HG02571 (cell line): ENCODE measurements around the gene DNAJB1.
A peak's percentile ranks its signal among the peaks of the same experiment; 100 is the strongest.
"Not testable (repeated sequence)": the region's sequence is repeated elsewhere in the genome, so short reads cannot be mapped to it uniquely, and the experiment has no call there.

Experiments
- ATAC-seq: cut with Tn5 transposase; IDR thresholded peaks from one replicate; pipeline ENCODE4 v1.9.1; 2021; ENCODE audit warnings: mild to moderate bottlenecking, moderate library complexity; ENCODE audit not compliant: unreplicated experiment

The DNAJB1 gene

DNA sequence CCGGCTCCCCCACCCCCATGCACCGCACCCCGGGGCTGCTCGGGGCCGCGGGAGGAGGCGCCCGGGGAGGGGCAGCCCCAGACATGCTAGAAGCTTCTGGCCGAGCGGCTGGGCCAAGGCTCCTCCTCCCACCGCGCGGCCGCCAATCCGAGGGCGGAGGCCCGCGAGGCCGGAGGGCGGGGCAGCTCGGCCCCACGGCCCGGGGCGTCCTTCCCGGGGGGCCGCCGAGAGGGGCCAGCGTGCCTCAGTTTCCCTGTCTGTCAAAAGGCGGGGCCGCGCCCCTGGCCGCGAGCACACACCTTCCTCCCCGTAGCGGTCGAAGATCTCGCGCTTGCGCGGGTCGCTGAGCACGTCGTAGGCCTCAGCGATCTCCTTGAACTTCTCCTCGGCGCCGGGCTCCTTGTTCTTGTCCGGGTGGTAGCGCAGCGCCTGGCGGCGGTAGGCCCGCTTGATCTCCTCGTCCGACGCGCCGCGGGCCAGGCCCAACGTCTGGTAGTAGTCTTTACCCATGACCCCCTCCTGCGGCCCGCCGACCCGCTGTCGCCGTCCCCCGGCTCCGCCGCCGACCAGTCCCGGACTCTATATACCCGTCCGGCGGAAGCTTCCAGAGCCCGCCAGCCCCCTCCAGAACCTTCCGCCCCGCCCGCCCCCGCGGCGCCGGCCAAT lies at the start of gene DNAJB1:
Gene DNAJB1, minus strand, starts transcription at position 558 of the 666 bp plus-strand sequence. Its CDS starts 48 bp downstream, at position 510.
- peak; percentile 58 for ATAC-seq

DNA sequence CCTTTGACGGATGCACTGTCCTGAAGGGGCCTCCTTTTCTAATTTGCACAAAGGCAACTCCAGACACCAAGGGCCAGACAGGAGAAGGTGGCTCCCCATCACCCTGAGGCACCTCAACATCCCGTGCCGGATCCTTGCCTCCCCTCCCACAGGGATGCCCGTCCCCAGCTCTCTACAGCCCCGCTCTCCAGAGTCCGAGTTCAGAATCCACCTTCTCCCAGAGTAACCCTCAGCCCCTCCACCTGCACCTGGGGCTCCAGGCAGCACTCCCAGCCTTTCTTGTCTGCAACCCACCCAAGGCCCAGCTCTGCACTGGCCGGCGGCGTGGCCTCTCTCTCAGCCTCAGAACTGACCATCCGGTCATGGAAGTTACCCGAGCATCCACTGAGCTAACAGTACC lies 48.9 kb upstream of the DNAJB1 start:
- no peak for ATAC-seq

DNA sequence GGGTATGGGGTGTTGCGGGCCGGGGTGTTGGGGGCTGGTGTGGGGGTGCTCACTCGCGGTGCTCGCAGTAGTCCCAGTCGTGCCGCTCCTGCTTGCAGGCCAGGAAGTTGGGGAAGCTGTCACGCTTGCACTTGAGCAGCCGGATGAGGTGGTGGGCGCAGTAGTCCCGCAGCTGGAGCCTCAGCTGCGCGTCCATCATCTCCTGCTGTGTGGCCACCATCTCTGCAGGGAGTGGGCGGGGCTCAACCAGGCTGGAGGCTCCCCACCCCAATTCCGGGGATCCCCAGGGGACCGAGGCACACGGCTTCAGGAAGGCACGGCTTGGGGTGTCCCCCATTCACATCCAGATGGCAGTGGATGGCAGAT lies 48.5 kb upstream of the DNAJB1 start:
- no peak for ATAC-seq

DNA sequence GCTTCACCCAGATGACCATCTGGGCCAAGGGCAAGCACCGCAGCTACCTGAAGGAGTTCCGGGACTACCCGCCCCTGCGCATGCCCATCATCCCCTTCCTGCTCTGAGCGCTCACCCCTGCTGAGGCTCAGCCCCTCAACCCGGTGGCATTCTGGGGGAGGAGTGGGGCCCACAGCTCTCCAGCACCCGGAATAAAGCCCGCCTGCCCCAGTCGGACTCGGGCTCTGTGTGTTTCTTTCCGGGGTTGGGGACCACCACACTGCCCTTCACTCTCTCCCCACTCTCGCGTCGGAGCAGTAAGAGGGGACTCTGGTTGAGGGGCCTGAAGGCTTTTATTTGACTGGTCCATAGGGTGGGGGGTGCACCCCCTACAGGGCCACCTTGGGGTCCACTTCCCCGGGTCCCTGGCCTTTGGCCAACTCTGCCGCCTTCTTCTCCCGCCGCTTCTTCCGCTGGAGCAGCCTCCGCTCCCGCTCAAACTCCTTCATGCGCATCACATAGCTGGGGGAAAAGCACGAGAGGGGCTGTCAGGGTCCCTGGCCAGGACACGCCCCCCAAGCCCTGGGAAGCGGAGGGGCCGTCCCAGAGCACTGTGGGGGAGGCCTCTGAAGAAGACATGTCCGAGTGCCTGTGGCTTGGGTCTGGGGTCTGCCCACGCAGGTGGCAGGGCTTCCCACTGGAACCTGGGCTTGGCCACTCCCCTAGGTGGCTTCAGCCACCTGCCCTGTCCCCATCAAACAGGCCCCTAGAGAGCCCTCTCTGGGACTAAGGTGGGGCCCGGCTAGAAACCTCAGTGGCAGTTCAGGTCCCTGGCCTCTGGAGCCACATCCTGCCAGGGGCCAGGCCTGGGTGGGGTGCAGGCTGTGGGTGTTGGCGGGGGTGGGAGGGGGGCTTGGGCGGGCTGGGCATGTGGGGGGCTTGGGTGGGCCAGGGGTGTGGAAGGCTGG lies 47.8 kb upstream of the DNAJB1 start:
- ATAC-seq, result no peak

DNA sequence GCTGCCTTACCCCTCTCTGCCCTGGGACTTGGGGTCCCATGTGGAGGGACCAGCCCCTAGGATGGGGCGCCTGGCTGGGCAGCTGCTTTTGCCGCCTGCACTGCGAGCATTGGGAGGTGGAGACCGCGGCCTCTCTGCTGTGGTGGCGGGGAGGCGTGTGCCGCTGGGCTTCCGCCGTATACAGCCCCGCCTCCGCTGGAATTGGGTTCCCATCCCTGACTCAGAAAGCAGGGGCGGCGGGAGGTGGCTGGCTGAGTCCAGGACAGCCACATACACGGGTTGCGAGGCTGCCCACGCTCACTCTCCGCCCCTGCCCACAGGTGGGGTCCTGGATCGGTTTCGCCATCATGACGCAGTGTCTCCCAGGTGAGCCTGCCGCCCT lies 47.1 kb upstream of the DNAJB1 start:
- no peak for ATAC-seq

DNA sequence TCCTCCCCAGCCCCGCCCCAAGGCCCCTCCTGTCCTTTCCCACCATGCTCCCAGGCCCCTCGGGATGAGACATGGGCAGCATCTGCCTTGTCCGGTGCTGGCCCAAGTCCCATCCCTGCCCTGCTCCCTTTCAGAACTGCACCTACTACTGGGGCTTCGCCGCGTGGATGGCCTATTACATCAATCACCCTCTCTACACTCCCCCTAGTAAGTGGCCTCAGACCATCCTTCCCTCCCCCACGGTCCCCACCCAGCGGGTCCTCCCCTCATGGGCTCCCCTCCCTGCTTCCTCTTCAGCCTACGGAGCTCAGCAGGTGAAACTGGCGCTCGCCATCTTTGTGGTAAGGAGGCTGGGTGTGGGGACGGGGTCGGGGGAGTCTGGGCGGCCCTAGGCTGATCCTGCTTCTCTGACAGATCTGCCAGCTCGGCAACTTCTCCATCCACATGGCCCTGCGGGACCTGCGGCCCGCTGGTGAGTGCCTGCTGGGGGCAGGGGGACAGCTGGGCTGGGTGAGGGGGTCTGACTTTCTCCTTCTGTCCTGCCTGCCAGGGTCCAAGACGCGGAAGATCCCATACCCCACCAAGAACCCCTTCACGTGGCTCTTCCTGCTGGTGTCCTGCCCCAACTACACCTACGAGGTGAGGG lies 46.6 kb upstream of the DNAJB1 start:
- not testable (repeated sequence) for ATAC-seq

DNA sequence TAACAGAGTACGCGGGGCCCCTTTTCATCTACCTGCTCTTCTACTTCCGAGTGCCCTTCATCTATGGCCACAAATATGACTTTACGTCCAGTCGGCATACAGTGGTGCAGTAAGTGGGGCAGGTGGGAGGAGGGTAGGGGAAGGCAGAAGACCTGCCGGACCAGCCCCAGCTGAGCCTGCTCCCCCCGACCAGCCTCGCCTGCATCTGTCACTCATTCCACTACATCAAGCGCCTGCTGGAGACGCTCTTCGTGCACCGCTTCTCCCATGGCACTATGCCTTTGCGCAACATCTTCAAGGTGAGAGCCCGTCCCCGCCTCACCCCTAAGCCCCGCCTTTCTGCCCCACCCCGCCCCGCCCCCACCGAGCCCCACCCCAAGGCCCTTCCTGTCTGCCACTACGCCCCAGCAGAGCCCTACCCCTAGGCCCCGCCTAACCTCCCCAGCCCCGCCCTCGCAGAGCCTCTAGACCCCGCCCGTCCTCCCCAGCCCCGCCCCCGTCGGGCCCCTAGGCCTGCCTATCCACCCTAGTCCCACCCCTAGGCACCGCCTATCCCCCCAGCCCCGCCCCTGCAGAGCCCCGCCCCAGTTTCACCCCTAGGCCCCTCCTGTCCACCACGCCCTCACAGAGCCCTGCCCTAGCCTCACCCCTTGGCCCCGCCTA lies 45.9 kb upstream of the DNAJB1 start:
- no peak for ATAC-seq

DNA sequence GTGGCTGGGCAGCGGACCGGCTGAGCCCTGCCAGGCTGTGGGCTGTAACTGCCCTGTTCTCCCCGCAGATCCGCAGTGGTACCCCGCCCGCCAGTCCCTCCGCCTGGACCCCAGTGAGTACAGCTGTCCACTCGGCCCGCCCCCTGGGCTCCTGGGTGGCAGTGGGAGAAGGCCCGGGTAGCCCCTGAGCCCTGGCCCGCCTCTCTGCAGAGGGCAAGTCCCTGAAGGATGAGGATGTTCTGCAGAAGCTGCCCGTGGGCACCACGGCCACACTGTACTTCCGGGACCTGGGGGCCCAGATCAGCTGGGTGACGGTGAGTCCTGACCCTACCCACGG lies 45.4 kb upstream of the DNAJB1 start:
- ATAC-seq, result no peak

DNA sequence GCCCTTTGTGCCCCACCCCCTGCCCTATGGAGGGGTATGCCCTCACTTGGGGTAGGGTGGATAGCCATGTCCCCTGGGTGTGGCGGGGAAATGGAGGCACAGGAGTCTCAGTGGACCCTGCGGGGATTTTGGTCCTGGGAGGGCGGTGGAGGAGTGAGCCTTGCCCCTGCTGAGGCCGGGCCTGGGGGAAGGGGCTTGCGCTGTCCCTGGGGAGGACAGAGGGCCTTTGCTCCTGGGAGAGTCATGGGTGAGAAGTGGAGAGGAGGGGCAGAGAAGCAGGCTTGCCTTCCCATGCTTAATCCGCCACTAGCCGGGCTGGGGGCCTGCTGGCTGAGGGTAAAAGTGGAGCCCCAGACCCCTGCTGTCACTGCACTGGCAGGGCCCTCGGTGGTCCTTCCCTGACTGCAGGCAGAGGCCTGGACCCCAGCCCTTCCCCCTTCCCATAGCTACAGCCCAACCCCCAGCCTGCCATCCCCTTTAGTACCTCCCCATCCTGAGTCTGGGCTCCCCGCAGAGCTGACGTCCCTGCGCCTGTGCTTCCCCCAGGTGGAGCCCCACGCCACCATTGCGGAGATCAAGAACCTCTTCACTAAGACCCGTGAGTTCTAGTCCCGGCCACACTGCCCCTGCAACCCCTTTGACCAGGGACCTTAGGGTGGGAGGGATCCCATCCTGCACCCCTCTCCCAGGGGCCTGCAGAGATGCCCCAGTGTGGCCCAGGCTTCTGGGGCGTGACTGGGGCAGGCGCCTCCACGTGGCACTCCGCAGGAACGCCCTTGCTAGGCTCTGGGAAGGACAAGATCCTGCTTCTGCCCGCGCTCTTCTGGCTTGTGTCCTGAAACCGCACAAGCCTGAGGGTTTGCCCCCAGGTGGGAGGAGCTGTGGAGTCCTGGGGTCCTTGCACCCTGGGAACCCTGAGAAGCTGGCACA lies 44.7 kb upstream of the DNAJB1 start:
- ATAC-seq, result no peak

DNA sequence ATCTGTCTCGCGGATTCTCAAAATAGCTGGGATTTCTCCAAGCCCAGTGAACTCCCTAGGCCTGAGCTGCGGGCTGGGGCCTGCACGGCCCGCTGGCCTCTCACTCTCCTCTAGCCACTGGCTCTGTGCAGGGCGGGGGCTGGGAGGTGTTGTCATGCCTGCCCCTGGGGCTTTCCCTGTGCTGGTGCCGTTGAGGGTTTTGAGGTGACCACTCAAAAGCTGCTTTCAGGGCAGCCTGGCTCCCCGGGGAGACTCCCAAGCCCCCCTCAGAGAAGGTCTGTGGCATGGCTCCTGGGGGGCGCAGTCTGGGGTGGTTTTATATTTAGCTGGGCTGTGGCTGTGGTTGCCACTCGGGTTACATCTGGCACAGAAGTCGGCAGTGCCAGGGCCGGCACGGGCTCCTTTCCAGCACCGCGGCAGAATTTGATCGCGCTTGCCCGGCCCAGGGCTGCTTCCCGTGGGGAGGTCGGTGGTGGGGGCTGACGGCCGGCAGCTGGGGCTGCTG lies 43.7 kb upstream of the DNAJB1 start:
- ATAC-seq, result no peak

DNA sequence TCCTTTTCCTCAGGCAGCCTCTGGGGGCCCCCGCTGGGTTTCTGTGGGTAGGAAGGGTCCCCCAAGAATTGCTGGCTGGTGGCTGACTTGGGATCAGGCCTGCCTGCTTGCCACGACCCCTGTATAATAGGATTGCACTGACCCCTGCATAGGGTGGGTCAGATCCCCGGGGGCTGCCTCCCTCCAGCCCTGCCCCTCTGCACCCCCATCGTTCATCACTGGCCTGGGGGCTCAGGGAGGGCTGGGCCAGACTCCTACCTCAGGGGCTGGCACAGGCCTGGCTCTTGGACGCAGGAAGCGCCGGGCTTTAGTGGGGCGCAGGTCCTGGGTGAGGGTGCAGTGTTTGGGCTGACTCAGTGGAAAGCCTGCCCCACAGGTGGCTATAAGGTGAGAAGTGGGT lies 43.1 kb upstream of the DNAJB1 start:
- no peak for ATAC-seq

DNA sequence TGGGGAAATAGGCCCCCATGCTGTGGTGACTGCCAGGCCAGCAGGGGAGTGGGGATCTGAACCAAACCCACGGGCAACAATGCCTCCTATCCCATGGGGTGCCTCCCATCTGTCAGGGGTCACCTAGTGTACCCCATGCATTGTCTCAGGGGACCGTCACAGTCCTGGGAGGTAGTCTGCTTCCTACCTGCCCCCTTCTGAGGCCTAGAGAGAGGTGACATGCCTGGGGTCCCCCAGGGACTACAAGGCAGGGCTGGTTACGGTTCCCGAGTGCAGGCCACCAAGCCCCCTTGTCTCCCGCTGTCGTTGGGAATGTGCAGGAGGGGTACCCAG lies 42.5 kb upstream of the DNAJB1 start:
- no peak for ATAC-seq

DNA sequence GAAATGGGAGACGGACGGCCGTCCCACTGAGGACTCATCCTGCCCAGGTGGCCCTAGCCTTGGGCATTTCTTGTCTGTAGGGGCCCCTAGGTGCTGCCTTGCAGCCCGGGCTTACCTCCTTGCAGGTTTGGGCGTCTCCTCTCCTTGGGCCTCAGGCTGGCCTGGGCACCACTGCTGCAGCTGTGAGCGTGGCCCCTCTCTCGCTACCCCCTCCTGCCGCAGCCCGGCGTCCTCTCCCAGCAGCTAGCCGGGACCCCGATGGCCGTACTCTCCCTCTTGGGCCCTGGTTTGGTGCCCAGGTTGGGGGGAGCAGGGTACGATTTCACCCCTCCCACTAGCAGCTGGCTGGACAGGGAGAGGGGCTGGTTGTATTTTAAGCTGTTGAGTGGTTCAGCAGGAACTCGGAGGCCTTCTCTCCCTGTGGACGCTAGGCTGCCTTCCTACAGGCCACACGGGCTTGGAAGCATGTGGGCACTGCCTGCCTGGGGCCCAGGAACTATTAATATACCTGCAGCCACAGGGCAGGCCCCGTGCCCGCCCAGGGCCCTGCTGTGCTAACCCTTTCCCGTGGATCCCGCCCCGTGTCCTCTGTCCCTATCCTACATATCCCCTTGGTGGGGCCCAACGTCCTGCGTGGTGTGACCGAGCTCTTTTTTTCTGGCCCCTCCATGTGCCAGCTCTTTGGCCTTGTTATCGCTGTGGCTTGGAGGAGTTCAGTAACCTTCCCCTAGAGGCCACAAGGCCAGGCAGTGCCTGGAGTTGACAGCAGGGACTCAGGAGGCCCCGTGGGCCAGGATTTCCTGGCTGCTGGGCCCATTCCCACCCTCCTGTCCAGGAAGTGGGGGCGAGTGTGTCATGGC lies 41.9 kb upstream of the DNAJB1 start:
- ATAC-seq, result no peak

DNA sequence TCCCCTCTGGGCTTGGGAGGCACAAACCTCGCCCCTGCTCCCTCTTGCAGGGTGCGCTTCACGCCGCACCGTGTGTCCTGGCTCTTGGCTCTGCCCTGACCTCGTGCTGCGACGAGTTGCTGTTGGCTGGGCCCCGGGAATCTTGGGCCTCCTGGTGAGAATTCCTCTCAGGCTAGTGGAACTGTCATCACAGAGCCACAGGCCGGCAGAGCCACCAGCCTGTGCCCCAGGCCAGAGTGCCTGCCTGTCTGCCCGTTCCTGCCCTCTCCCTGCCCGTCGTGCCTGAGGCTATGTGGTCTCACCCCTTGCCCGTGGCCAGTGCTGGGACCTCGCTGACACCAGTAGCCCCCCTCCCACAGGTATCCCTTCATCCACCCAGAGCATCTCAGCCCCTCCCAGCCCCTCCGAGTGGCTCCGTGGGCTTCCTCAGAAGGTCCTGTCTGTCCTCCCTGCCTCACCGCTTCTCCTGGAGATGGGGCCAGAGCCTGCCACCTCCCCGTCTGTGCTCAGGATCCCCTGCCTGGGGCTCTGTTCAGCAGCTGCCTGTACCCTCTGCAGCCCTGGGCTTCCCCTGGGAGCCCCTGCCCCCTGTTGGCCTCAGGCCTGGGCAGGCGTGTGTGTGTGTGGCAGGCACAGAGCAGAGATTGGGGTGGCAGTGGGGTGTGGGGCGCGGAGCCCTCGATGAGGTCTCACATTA lies 40.3 kb upstream of the DNAJB1 start:
- ATAC-seq, result no peak

DNA sequence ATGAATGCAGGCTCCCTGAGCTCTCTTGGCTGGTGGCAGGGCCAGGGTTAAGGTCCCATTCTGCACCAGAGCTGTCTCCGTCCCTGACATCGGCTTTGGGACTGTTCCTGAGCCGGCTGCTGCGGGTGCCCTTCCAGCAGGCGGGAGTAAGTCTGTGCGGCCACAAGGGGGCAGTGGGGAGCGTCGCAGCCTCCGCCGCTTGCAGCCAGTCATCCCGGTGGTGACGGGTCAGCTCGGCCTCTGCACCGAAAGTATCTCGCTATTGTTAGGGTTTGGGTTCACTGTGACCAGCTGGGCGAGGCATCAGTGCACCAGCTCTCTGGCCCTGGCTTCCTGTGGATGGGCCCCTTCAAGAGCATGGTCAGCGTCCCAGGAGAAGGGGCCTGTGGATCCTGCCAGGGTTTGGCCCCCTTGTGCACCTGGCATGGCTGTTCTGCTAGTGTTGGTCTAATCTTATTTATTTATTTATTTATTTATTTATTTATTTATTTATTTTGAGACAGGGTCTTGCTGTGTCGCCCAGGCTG lies 38.5 kb upstream of the DNAJB1 start:
- no peak for ATAC-seq

DNA sequence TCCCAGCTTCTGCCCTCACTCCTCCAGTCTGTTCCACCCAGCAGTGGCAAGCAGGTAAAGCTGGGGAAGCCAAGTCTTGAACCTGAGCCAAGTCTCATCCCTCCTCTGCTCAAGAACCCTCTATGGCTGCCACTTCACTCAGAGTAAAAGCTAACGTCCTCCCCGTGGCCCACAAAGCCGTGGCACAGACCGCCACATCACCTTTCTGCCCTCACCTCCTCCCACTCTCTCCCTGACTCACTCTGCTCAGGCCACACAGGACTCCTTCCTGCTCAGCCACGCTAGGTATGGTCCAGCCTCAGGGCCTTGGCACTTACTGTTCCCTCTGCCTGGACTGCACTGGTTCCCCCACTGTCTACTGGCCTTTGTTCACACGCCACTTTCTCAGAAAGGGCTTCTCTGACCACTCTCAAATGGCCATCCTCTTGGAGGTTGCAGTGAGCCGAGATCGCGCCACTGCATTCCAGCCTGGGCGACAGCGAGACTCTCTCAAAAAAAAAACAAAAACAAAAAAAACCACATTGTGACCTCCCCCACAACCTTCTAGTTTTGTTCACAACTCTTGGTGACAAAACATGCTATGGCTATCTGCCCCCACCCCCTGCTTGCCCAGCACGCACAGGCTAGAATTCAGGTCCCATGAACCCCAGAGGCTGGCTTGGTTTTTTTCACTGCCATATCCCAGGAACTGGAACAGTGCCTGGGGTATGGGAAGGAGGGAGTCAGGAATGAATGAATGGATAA lies 37.9 kb upstream of the DNAJB1 start:
- no peak for ATAC-seq

DNA sequence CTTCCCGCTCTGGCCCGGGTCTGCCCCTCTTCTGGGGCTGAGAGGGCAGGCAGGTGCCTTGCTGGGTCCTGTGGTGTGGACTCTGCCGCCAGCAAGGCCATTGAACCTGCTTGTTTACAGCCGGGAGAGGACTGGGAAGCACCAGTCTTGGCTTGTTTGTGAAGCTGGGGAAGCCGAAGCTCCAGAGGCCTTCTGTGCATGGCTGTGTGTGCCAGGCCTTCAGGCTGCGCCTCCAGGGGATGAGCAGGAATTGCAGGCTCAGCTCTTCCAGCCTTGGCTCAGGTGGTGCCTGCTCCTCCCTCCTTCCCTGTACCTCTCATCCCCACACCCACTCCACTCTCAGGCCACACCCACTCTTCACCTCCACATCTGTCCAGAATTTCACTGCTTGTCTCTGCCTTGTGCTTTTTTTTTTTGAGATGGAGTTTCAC lies 36.2 kb upstream of the DNAJB1 start:
- ATAC-seq, result no peak

DNA sequence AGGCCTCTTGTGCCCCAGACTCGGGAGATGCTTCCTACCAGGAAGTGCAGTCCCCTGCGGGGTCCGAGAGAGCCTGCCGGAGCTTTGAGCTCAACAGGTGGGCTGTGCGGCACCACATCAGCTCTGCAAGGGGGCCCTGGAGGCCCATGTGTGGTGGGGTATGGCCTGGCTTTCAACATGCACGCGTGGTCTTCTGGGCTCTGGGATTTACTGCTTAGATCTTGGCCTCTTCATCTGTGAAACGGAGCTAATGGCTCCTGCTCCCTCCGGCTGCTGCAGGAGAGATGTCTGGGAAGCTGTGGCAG lies 35.7 kb upstream of the DNAJB1 start:
- no peak for ATAC-seq
